GM12878 (cell line): ENCODE data around the gene TMCO5A. TPM values are rescaled to one million over a fixed set of nuclear protein-coding genes. Genes with fewer than 3 reads are reported as not detected.

Experiments
- ATAC-seq: fragments of 200-7000 bp; cut with Tn5 transposase; 3 replicates; pipeline ENCODE4 v1.9.1; 2020; ENCODE audit warnings: mild to moderate bottlenecking, moderate library complexity
- BruUV-seq: library from RNA; stranded (reverse); fragments of 400-500 nt; replicated peaks from 2 replicates; lab custom pipeline; 2021; lab: Mats Ljungman, UMichigan
- CTCF ChIA-PET: fragments of 300-600 bp; sonication (Branson Sonifier 250); formaldehyde crosslinking; extraction: SDS; loops from one replicate; lab custom pipeline; 2021; ENCODE audit warnings: inconsistent platforms; lab: Yijun Ruan, JAX
- POLR2A ChIA-PET: fragments of 350-600 bp; formaldehyde crosslinking; extraction: SDS; loops from one replicate; lab custom pipeline; 2021; ENCODE audit warnings: inconsistent platforms; lab: Charles Lee
- RAD21 ChIA-PET: fragments of 300-600 bp; sonication (Branson Sonifier 250); formaldehyde crosslinking; loops from one replicate; lab custom pipeline; 2023; ENCODE audit warnings: antibody characterized with exemption; ENCODE audit not compliant: unreplicated experiment; lab: Charles Lee
- SMC1A ChIA-PET: fragments of 300-600 bp; sonication (Branson Sonifier 250); formaldehyde crosslinking; loops from one replicate; lab custom pipeline; 2023; ENCODE audit not compliant: unreplicated experiment, uncharacterized antibody; lab: Charles Lee
- DNase-seq: peaks from one replicate; pipeline ENCODE4 v3.0.0-alpha.2; 2011; ENCODE audit warnings: low read depth, low spot score
- FAIRE-seq: peaks from 3 replicates; lab custom pipeline; 2011; peaks lifted over from hg19 to GRCh38; lab: Jason Lieb, UNC
- H2AFZ ChIP-seq: 2 replicates; pipeline ENCODE4 v1.6.0; 2011; ENCODE audit warnings: low read depth, low read length, control low read depth; ENCODE audit not compliant: control insufficient read depth
- H3K27ac ChIP-seq: 2 replicates; pipeline ENCODE4 v1.5.1; 2011; ENCODE audit warnings: control low read depth; ENCODE audit not compliant: control insufficient read depth, insufficient read depth
- H3K27me3 ChIP-seq, 2 experiments: replicated peaks in 1 of 2; 2 replicates each; pipeline versions ENCODE4 v1.6.0 to v1.6.1; 2011; ENCODE audit warnings: low read length in 1 of 2; ENCODE audit not compliant: control insufficient read depth in 2 of 2, insufficient read depth in 2 of 2
- H3K36me3 ChIP-seq, 2 experiments: 2 replicates each; pipeline ENCODE4 v1.5.1; 2011; ENCODE audit warnings: low read length in 1 of 2; ENCODE audit not compliant: control insufficient read depth in 2 of 2, insufficient read depth in 2 of 2
- H3K4me1 ChIP-seq: 2 replicates; pipeline ENCODE4 v1.6.1; 2011; ENCODE audit warnings: mild to moderate bottlenecking, low read length, moderate library complexity, mixed read lengths; ENCODE audit not compliant: control insufficient read depth, insufficient read depth
- H3K4me2 ChIP-seq: 2 replicates; pipeline ENCODE4 v1.6.0; 2011; ENCODE audit warnings: control low read depth; ENCODE audit not compliant: control insufficient read depth, insufficient read depth
- H3K4me3 ChIP-seq: fragments of 200-600 bp; sonication (generic); 2 replicates; pipeline ENCODE4 v1.5.1; 2016
- H3K79me2 ChIP-seq: 2 replicates; pipeline ENCODE4 v1.6.0; 2011; ENCODE audit warnings: low read length; ENCODE audit not compliant: control insufficient read depth, insufficient read depth
- H3K9ac ChIP-seq: 2 replicates; pipeline ENCODE4 v1.8.0; 2011; ENCODE audit warnings: low read length, control low read depth, mixed read lengths; ENCODE audit not compliant: control insufficient read depth, insufficient read depth
- H3K9me3 ChIP-seq: replicated peaks from 3 replicates; pipeline ENCODE4 v1.5.1; 2011; ENCODE audit warnings: mild to moderate bottlenecking, low read length; ENCODE audit not compliant: control insufficient read depth, insufficient read depth
- H4K20me1 ChIP-seq: 2 replicates; pipeline ENCODE4 v1.6.0; 2011; ENCODE audit not compliant: control insufficient read depth, insufficient read depth
- BMI1 ChIP-seq: fragments of 450-650 bp; IDR thresholded peaks from 2 replicates; pipeline ENCODE4 v1.6.1; 2016; ENCODE audit warnings: mild to moderate bottlenecking, moderate library complexity, borderline replicate concordance
- CBX5 ChIP-seq: sonication (generic); IDR thresholded peaks from 2 replicates; pipeline ENCODE4 v1.6.1; 2016; ENCODE audit warnings: low read depth, moderate library complexity, mild to moderate bottlenecking, inconsistent platforms
- CEBPB ChIP-seq, 2 experiments: fragments of 150-350 bp in 1 of 2; IDR thresholded peaks; 2 replicates each; pipeline ENCODE4 v1.6.1; 2012 to 2014; ENCODE audit warnings: low read depth in 2 of 2, low read length in 2 of 2, borderline replicate concordance in 1 of 2, inconsistent platforms in 1 of 2
- DPF2 ChIP-seq: fragments of 450-650 bp; IDR thresholded peaks from 2 replicates; pipeline ENCODE4 v1.6.1; 2017; ENCODE audit warnings: mild to moderate bottlenecking
- FOXM1 ChIP-seq: IDR thresholded peaks from 2 replicates; pipeline ENCODE4 v1.6.1; 2012; ENCODE audit warnings: low read depth, mild to moderate bottlenecking, inconsistent platforms, low read length, moderate library complexity
- JUNB ChIP-seq: IDR thresholded peaks from 2 replicates; pipeline ENCODE4 v1.6.1; 2016; ENCODE audit warnings: antibody characterized with exemption, mild to moderate bottlenecking
- JUND ChIP-seq: IDR thresholded peaks from 2 replicates; pipeline ENCODE4 v1.6.1; 2012; ENCODE audit warnings: low read depth, mild to moderate bottlenecking, low read length, improper control_type of control experiment, moderate library complexity
- KAT2A ChIP-seq: conservative IDR thresholded peaks from 2 replicates; pipeline ENCODE4 v1.6.1; 2011; ENCODE audit warnings: low read depth, low read length; ENCODE audit not compliant: control insufficient read depth
- MTA3 ChIP-seq: IDR thresholded peaks from 2 replicates; pipeline ENCODE4 v1.6.1; 2012; ENCODE audit warnings: low read length, inconsistent platforms, borderline replicate concordance
- MYC ChIP-seq: IDR thresholded peaks from 2 replicates; pipeline ENCODE4 v1.6.1; 2011; ENCODE audit warnings: mild to moderate bottlenecking, low read length, moderate library complexity, inconsistent platforms; ENCODE audit not compliant: insufficient read depth, insufficient replicate concordance, insufficient read length, severe bottlenecking
- NBN ChIP-seq: fragments of 450-650 bp; IDR thresholded peaks from 2 replicates; pipeline ENCODE4 v1.6.1; 2016
- NFYA ChIP-seq: IDR thresholded peaks from 2 replicates; pipeline ENCODE4 v1.6.1; 2011; ENCODE audit warnings: low read depth, mild to moderate bottlenecking, low read length, improper control_type of control experiment, borderline replicate concordance
- NKRF ChIP-seq: fragments of 450-650 bp; conservative IDR thresholded peaks from 2 replicates; pipeline ENCODE4 v1.6.1; 2017; ENCODE audit warnings: mild to moderate bottlenecking, moderate library complexity
- SMAD1 ChIP-seq: fragments of 450-650 bp; IDR thresholded peaks from 2 replicates; pipeline ENCODE4 v1.6.1; 2018; ENCODE audit warnings: mild to moderate bottlenecking, low read depth; ENCODE audit not compliant: partially characterized antibody
- SMAD5 ChIP-seq: IDR thresholded peaks from 2 replicates; pipeline ENCODE4 v1.6.1; 2016; ENCODE audit warnings: antibody characterized with exemption, low read depth
- SRF ChIP-seq, 2 experiments: IDR thresholded peaks; 2 replicates each; pipeline ENCODE4 v1.6.1; 2011; ENCODE audit warnings: low read depth in 2 of 2, low read length in 2 of 2, mild to moderate bottlenecking in 1 of 2, moderate library complexity in 1 of 2
- TAF1 ChIP-seq: IDR thresholded peaks from 2 replicates; pipeline ENCODE4 v1.6.1; 2011; ENCODE audit warnings: mild to moderate bottlenecking, low read depth, low read length, borderline replicate concordance
- TARDBP ChIP-seq: IDR thresholded peaks from 2 replicates; pipeline ENCODE4 v1.6.1; 2016; ENCODE audit warnings: borderline replicate concordance
- TCF7 ChIP-seq: IDR thresholded peaks from 2 replicates; pipeline ENCODE4 v1.6.1; 2014; ENCODE audit warnings: antibody characterized with exemption, borderline replicate concordance
- ZBED1 ChIP-seq: IDR thresholded peaks from 2 replicates; pipeline ENCODE4 v1.6.1; 2016; ENCODE audit warnings: borderline replicate concordance
- ZNF24 ChIP-seq: fragments of 450-650 bp; IDR thresholded peaks from 2 replicates; pipeline ENCODE4 v1.6.1; 2017; ENCODE audit warnings: antibody characterized with exemption, mild to moderate bottlenecking
- WGBS: methylation state at CpG from one replicate; pipeline ENCODE4 v1.1.6; 2016; ENCODE audit warnings: low lambda C conversion rate; ENCODE audit not compliant: insufficient replicate concordance, insufficient coverage; ENCODE audit errors: missing lambda C conversion rate; 5-methylcytosine and 5-hydroxymethylcytosine counted together
- in situ Hi-C: fragments of 300-500 bp; cut with MboI; formaldehyde crosslinking; loops from 9 replicates; pipeline ENCODE4 v1.14.3; 2018; ENCODE audit warnings: mixed read lengths
- intact Hi-C: fragments of 100-400 bp; cut with micrococcal nuclease; formaldehyde crosslinking; loops from one replicate; pipeline ENCODE4 v1.14.2; 2022; ENCODE audit not compliant: unreplicated experiment
- polyA plus RNA-seq, 11 experiments: library from polyadenylated mRNA; depleted of rRNA in 4 of 11; unstranded in 6 of 11; stranded (reverse) in 5 of 11; fragments of >200 nt; fragmentation: Nextera tagmentation in 4 of 11; fragmentation: Illumina TruSeq in 1 of 11; extraction: Ambion mirVana in 4 of 11; extraction: Trizol in 1 of 11; gene quantifications; 1 replicate in 1 of 11; 2 replicates in 10 of 11; pipeline versions ENCODE4 v1.2.1 to v1.2.3, GENCODE V29; 2011 to 2016; ENCODE audit warnings: inconsistent platforms in 2 of 11, missing spikeins in 2 of 11, low read depth in 1 of 11
- total RNA-seq, 4 experiments: library from RNA; depleted of rRNA in 3 of 4; stranded (reverse); fragments of >200 nt in 3 of 4; fragmentation: Illumina TruSeq in 1 of 4; extraction: Trizol in 1 of 4; gene quantifications; 2 replicates each; pipeline versions ENCODE4 v1.2.1 to v1.2.3, GENCODE V29; 2013 to 2021

TMCO5A gene
- total and polyA plus RNA-seq, 10 of the 15 experiments (the other 5 are each of a cell fraction or from before 2014, with no cell fraction given), result not detected

GRCh38 chr15:37885651-37886050, 48.8 kb upstream of the TMCO5A start (continued):
- TF ChIP-seq MYC (no peak), TCF7 (no peak), CEBPB (IDR thresholded peaks at IDR 0.05; ENCODE audit: borderline replicate concordance in 1 of 2, low read depth in 2 of 2, low read length in 2 of 2) (no peak), TARDBP (no peak), DPF2 (no peak), ZBED1 (no peak)

- BruUV-seq, result no TSS peak
- ATAC-seq (no peak), DNase-seq (no peak), FAIRE-seq (no peak)
- intact Hi-C loops (loop anchor here (10.0 kb wide), 1 partner anchor 754 kb away; no protein-coding TSS in a partner anchor), in situ Hi-C loops (loop anchor here (25.0 kb wide), 2 partner anchors 1001 to 1376 kb away; no protein-coding TSS in a partner anchor)
- H3K9ac ChIP-seq, result no peak overlapping the region
- RAD21 ChIA-PET, result no interaction called here
- no peak overlapping the region for H2AFZ ChIP-seq
- H3K36me3 ChIP-seq, result no peaks in the 10 kb centered on the region
- no peak for TF ChIP-seq BMI1
- no peak for TF ChIP-seq FOXM1
- no peak for TF ChIP-seq JUND
- TF ChIP-seq MTA3, result no peak
- TF ChIP-seq DPF2, result no peak
- TF ChIP-seq SRF (IDR thresholded peaks at IDR 0.05; ENCODE audit: low read depth in 2 of 2, low read length in 2 of 2), result no peak
- TF ChIP-seq NFYA, result no peak
- no peak for TF ChIP-seq JUNB
- TF ChIP-seq NBN, result no peak
- no peak for TF ChIP-seq MYC
- TF ChIP-seq CBX5, result no peak
- TF ChIP-seq KAT2A, result no peak
- TF ChIP-seq ZNF24, result no peak
- no peak for TF ChIP-seq NKRF
- TF ChIP-seq SMAD5, result no peak
- no peak for TF ChIP-seq SMAD1
- TF ChIP-seq TAF1, result no peak
- SMC1A ChIA-PET, result no interaction called here
- no peak overlapping the region for H3K4me2 ChIP-seq
- no peaks in the 10 kb centered on the region for H4K20me1 ChIP-seq
- no peaks in the 10 kb centered on the region for H3K79me2 ChIP-seq
- POLR2A ChIA-PET, result no interaction called here
- CTCF ChIA-PET, result interaction anchor here (1.2 kb wide), 1 partner anchor 8 kb away, joined by 6 read pairs; no protein-coding TSS in a partner anchor
- WGBS, result 75% methylated on average over 4 of the region's 4 CpGs
- no peak overlapping the region for H3K27ac ChIP-seq
- H3K27me3 ChIP-seq, result no peaks in the 10 kb centered on the region
- no peaks in the 10 kb centered on the region for H3K4me1 ChIP-seq
- H3K4me3 ChIP-seq, result no peak overlapping the region
- no peaks in the 10 kb centered on the region for H3K9me3 ChIP-seq
Measured at GRCh38 chr15:37888356-37888755, 46.1 kb upstream of the TMCO5A start.
